ENCODE data around the gene ADGRF5. TPM values are rescaled to one million over a fixed set of nuclear protein-coding genes. Genes with fewer than 3 reads are reported as not detected.

The ADGRF5 gene
- total RNA-seq, 2 experiments from 2014 or later = not detected

DNA sequence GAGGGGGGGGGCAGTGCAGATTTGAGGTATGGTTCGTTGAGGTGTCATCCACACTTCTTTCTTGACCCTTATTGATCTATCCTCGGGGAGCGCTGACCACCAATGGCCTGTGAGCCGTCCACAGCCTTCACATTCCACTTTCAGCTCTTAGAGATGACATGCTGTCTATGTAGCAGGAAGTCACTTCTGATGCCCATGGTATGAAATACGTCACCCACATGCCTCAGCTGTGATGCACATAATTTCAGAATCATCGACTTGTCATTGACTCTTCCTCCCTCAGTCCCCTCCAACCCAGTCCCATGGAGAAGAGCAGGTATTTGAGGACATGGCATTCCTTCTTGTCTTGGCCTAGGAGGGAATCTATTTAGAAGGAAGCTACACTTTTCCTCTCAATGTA lies 4.7 kb upstream of the ADGRF5 start:
- no peak overlapping the region for H3K27ac Mint-ChIP-seq
- no peaks in the 10 kb centered on the region for H3K9me3 Mint-ChIP-seq
- ChIA-PET POLR2A (no interaction called here), CTCF (no interaction called here)
- intact Hi-C loops (cut with micrococcal nuclease) = no loop called here
- H3K27me3 Mint-ChIP-seq = peaks cover 3% of the 10 kb centered on the region
- H3K36me3 Mint-ChIP-seq = no peaks in the 10 kb centered on the region
- no peak for DNase-seq
- H3K4me1 Mint-ChIP-seq (ENCODE audit: low read depth) = no peaks in the 10 kb centered on the region
- no peak overlapping the region for H3K4me3 Mint-ChIP-seq

DNA sequence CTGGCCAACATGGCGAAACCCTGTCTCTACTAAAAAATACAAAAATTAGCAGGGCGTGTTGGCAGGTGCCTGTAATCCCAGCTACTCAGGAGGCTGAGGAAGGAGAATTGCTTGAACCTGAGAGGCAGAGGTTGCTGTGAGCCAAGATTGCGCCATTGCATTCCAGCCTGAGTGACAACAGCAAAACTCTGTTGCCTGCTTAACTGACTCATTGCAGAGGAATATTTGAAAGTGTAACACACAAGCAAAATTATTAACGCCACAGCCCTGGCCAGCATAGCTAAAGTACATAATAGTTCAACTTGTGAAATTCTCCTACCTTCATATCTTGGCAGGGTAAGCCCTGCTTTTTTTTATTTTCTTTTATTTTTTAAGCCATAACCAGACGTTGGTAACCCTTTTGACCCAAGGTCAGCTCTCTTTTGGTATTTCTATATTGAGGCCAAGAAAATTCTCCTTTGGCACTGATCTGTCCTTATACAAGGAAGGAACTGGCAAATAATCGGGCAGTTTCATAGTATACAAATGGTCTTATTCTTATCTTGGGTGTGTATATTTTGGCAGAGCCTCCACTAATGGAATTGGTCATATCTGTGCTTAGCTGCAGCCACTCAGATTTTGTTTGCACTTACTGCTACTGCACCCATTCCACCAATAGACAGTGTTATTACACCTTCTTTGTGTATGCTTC lies 4.0 kb upstream of the ADGRF5 start:
- H3K9me3 Mint-ChIP-seq = no peaks in the 10 kb centered on the region
- H3K36me3 Mint-ChIP-seq = no peaks in the 10 kb centered on the region

DNA sequence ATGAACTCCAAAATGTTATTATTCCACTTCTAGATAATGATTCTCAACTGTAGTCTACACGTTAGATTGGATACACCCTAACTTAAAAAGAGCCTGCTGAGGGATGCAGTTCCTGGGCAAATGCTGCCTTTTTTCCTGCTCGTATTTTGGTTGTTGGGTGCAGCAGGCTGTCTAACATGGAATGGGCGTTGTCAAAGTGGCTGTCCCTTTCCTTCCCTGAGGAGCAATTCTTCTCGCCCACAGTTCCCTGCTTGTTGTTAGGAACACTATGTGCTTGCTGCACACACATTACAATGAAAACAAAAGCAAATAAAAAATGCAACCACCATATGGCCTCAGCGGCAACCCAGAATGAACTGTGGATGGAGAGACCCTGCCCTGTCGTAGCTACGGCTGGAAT lies 1.7 kb upstream of the ADGRF5 start:
- Mint-ChIP-seq H3K9me3 (no peaks in the 10 kb centered on the region), H3K36me3 (no peaks in the 10 kb centered on the region), H3K27me3 (peaks cover 2% of the 10 kb centered on the region), H3K4me3 (no peak overlapping the region), H3K4me1 (ENCODE audit: low read depth) (no peaks in the 10 kb centered on the region), H3K27ac (no peak overlapping the region)
- ChIA-PET CTCF (no interaction called here), POLR2A (no interaction called here)
- no peak for DNase-seq
- intact Hi-C loops (cut with micrococcal nuclease) = no loop called here

More for the DNA sequence above, 4.0 kb upstream of the ADGRF5 start:
- peaks cover 2% of the 10 kb centered on the region for H3K27me3 Mint-ChIP-seq
- no peaks in the 10 kb centered on the region for H3K4me1 Mint-ChIP-seq (ENCODE audit: low read depth)
- intact Hi-C loops (cut with micrococcal nuclease) = no loop called here
- no peak for DNase-seq
- no peak overlapping the region for H3K27ac Mint-ChIP-seq
- CTCF ChIA-PET = no interaction called here
- no peak overlapping the region for H3K4me3 Mint-ChIP-seq
- POLR2A ChIA-PET = no interaction called here

DNA sequence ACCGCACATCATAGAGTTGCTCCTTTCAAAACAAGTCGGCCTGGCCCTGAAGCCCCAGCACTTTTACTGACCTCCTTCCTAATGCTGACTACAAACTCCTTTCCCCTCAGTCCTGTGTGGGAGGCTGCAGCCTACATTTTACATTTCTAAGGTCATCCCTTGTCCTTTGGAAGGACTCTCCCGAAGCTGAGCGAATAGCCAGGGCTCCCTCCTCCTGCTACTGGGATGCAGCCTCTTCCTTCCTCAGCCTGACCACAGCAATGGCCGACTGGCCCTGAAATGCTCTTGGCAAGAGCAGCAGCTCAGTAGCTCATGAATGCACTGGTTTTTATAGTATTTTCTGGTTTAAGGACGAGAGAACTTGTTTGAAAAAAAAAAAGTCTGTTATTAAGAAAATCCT lies 679 bp downstream of the ADGRF5 start:
- CTCF ChIA-PET = no interaction called here
- intact Hi-C loops (cut with micrococcal nuclease) = no loop called here
- POLR2A ChIA-PET = no interaction called here
- no peak for DNase-seq
- H3K36me3 Mint-ChIP-seq = no peaks in the 10 kb centered on the region
- no peaks in the 10 kb centered on the region for H3K4me1 Mint-ChIP-seq (ENCODE audit: low read depth)
- no peaks in the 10 kb centered on the region for H3K9me3 Mint-ChIP-seq
- no peak overlapping the region for H3K4me3 Mint-ChIP-seq
- no peak overlapping the region for H3K27ac Mint-ChIP-seq
- peaks cover 2% of the 10 kb centered on the region for H3K27me3 Mint-ChIP-seq

DNA sequence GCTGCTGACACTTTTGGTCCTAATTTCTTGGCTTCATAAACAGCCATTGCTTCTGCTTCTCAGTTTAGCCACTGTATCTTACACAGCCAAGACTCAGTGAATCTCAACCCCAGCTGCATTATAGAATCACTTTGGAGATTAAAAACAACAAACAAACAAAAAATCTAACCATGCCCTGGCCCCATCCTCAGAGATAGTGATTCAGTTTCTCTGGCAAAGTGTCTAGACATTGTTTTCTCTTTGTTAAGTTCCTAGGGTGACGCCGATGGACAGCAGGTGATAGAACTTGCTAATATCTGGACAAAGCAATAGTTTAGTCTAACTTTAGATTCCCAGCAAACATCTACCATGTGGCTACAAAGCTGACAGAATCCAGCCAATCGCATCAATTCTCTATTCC lies 2.9 kb downstream of the ADGRF5 start:
- Mint-ChIP-seq H3K27me3 (no peaks in the 10 kb centered on the region), H3K4me3 (no peak overlapping the region), H3K36me3 (no peaks in the 10 kb centered on the region), H3K27ac (no peak overlapping the region), H3K9me3 (no peaks in the 10 kb centered on the region), H3K4me1 (ENCODE audit: low read depth) (no peaks in the 10 kb centered on the region)
- no peak for DNase-seq
- intact Hi-C loops (cut with micrococcal nuclease) = no loop called here
- ChIA-PET POLR2A (no interaction called here), CTCF (no interaction called here)

DNA sequence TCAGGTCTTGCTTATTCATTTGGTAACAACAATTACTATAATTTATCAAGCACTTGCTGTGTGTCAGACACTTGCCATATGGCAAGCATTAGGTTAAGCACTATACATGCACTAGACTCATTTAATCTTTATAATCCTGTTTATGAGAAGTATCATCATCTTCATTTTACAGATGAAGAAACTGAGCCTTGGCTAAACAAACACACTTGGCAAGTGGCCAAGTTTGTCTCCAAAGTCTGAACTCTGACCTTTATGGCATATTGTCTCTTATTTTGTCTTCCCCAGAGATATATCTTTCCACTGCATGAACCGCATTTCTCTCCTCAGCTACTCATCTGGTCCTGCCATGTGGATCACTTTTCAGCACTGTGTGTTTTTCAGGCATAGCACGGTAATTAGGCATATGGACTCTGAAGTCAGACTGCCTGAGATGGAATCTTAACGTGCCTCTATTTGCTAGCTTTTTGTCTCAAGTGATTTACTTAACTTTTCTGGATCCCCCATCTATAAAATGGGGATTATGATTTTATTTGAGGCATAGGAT lies 4.7 kb downstream of the ADGRF5 start:
- Mint-ChIP-seq H3K27ac (no peak overlapping the region), H3K4me3 (no peak overlapping the region), H3K27me3 (no peaks in the 10 kb centered on the region), H3K9me3 (no peaks in the 10 kb centered on the region), H3K4me1 (ENCODE audit: low read depth) (no peaks in the 10 kb centered on the region), H3K36me3 (no peaks in the 10 kb centered on the region)
- ChIA-PET POLR2A (no interaction called here), CTCF (no interaction called here)
- intact Hi-C loops (cut with micrococcal nuclease) = no loop called here
- no peak for DNase-seq

DNA sequence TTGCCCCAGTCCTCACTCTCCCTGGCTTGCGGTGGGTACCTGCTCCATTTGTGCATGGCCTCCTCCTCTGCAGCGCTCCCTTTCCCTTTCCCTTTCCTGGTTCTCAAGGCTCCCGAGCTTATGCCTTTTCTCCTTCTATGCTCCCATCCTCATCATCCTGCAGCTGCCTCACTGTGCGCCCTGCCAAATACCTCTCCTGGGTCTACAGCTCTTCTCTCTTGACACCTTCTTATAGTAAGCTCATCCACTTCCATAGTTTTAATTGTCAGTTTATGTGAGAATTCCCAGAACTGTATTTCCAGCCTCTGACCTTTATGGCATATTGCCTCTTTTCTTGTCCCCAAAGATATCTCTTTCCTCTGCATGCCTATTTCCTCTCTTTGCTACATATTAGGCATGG lies 5.9 kb downstream of the ADGRF5 start:
- no peak overlapping the region for H3K27ac Mint-ChIP-seq
- ChIA-PET CTCF (no interaction called here), POLR2A (no interaction called here)
- H3K27me3 Mint-ChIP-seq = no peaks in the 10 kb centered on the region
- no peaks in the 10 kb centered on the region for H3K9me3 Mint-ChIP-seq
- no peak overlapping the region for H3K4me3 Mint-ChIP-seq
- no peaks in the 10 kb centered on the region for H3K4me1 Mint-ChIP-seq (ENCODE audit: low read depth)
- DNase-seq = no peak
- no peaks in the 10 kb centered on the region for H3K36me3 Mint-ChIP-seq
- intact Hi-C loops (cut with micrococcal nuclease) = no loop called here

DNA sequence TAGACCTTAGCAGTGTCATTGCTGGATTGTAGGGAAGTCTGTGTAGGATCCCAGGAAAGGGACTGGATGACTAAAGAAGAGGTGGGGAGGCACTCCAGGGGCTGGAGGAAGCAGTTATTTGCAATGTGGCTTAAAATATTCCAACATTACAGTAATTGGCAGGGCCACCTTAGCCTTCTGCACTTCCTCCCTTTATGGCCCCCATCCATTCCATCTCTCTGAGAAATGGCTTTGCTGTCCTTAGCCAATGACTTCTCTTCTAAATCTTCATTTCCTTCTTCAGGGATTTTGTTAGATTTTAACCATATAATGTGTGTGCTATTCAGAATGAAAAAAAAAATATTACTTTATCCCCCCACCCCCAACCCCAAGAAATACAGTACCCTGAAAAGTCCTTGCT lies 6.4 kb downstream of the ADGRF5 start:
- no peak for DNase-seq
- Mint-ChIP-seq H3K36me3 (no peaks in the 10 kb centered on the region), H3K4me3 (no peak overlapping the region), H3K9me3 (no peaks in the 10 kb centered on the region), H3K4me1 (ENCODE audit: low read depth) (no peaks in the 10 kb centered on the region), H3K27me3 (no peaks in the 10 kb centered on the region), H3K27ac (no peak overlapping the region)
- POLR2A ChIA-PET = no interaction called here
- intact Hi-C loops (cut with micrococcal nuclease) = no loop called here
- CTCF ChIA-PET = no interaction called here

DNA sequence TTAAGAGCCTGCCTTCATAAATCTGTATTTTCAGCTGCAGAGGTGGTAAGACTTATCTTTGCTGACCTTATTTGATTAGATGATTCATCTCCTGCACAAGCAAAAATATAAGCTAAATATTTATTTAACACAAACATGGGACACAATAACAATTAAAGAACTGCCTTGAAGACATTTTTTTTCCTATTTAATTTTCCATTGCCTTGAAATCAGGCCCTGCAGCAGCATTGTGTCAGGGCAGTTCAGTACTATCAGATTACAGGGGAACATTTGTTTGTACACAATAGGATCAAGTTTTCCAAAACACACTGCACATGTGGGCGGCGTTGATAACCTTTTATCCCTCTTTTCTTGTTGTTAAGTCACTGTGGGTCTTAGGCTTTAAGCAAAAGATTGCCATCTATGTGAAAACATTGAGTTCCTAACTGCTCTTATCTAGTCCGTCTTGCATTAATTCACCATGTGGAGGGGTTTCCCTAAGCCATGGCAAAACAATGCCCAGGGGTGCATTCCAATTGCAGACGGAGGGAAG lies 7.4 kb downstream of the ADGRF5 start:
- ChIA-PET POLR2A (no interaction called here), CTCF (no interaction called here)
- Mint-ChIP-seq H3K27ac (no peak overlapping the region), H3K4me1 (ENCODE audit: low read depth) (no peaks in the 10 kb centered on the region), H3K36me3 (no peaks in the 10 kb centered on the region), H3K27me3 (no peaks in the 10 kb centered on the region), H3K9me3 (no peaks in the 10 kb centered on the region), H3K4me3 (no peak overlapping the region)
- intact Hi-C loops (cut with micrococcal nuclease) = no loop called here
- no peak for DNase-seq

DNA sequence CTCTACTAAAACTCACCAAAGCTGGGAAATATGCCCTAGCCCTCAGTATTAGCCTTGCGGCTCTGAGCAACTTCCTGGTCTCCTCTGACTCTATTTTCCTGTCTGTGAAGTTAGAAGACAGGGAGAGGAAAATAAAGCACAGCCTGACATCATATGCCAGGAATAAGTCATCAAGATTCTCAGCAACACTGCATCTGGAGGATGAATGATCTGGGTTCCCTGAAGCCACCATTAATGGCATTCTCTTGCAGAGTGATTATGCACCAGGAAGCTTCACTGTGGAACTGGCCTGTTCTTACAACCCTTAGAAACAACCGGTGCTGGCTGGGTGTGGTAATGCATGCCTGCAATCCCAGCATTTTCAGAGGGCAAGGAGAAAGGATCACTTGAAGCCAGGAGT lies 12.4 kb downstream of the ADGRF5 start:
- intact Hi-C loops (cut with micrococcal nuclease) = no loop called here
- no peak for DNase-seq
- no peaks in the 10 kb centered on the region for H3K9me3 Mint-ChIP-seq
- no peaks in the 10 kb centered on the region for H3K36me3 Mint-ChIP-seq
- H3K27ac Mint-ChIP-seq = no peak overlapping the region
- H3K4me1 Mint-ChIP-seq (ENCODE audit: low read depth) = no peaks in the 10 kb centered on the region
- H3K4me3 Mint-ChIP-seq = no peak overlapping the region
- no peaks in the 10 kb centered on the region for H3K27me3 Mint-ChIP-seq
- POLR2A ChIA-PET = no interaction called here
- CTCF ChIA-PET = no interaction called here

DNA sequence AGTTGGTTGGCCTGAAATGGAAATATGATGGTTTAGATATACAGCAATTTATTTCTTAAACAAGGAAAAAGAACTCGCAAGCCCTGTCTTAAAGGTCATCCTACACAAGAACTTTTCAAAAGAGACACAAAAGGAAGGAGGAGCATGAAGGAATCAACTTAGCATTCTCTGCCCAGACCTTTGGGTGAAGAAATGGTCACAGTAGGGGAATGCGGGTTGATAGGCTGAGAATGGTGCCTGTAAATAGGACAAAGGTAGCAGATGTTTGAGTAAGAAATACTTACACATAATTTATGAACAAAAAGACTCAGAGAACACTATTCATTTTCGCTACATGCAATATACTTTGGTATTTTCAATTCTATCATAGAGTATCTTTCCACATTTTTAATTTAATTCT lies 15.0 kb downstream of the ADGRF5 start:
- intact Hi-C loops (cut with micrococcal nuclease) = no loop called here
- H3K27ac Mint-ChIP-seq = no peak overlapping the region
- no peak overlapping the region for H3K4me3 Mint-ChIP-seq
- no peaks in the 10 kb centered on the region for H3K36me3 Mint-ChIP-seq
- no peaks in the 10 kb centered on the region for H3K9me3 Mint-ChIP-seq
- peaks cover 1% of the 10 kb centered on the region for H3K27me3 Mint-ChIP-seq
- POLR2A ChIA-PET = no interaction called here
- DNase-seq = no peak
- CTCF ChIA-PET = no interaction called here
- H3K4me1 Mint-ChIP-seq (ENCODE audit: low read depth) = no peaks in the 10 kb centered on the region

DNA sequence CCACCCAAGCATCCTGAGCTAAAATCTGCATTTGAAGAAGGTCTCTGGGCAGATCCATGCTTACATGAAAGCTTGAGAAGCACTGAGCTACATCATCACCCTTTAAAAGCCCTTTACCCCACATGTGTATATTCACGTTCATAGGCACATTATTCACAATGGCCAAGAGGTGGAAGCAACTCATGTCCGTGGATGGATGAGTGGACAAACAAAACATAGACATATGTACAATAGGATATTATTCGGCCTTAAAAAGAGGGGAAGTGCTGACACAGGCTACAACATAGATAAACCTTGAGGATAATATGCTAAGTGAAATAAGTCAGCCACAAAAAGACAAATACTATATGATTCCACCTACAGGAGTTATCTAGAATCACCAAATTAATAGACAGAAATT lies 17.6 kb downstream of the ADGRF5 start:
- Mint-ChIP-seq H3K4me3 (no peak overlapping the region), H3K36me3 (no peaks in the 10 kb centered on the region), H3K4me1 (ENCODE audit: low read depth) (no peaks in the 10 kb centered on the region), H3K9me3 (no peaks in the 10 kb centered on the region), H3K27me3 (peaks cover 3% of the 10 kb centered on the region), H3K27ac (no peak overlapping the region)
- intact Hi-C loops (cut with micrococcal nuclease) = no loop called here
- CTCF ChIA-PET = no interaction called here
- DNase-seq = no peak
- POLR2A ChIA-PET = no interaction called here

DNA sequence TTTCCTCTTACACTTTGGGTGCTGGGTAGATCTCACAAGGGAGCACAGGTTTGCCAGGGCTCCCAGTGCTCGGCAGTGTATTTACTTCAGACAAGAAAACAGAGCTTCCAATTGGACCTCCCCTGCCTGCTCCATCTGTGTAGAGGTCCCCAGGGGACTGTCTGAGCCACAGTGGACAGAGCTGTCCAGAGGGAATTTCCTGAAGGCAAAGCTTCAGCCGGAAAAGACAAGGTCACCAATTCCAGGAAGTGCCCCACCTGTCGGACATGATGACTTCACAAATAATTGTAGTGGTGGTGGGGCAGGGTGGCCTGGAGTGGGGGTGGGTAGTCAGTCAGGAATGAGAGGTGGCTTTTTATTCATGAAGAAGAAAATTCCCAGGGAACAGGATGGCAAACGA lies 18.6 kb downstream of the ADGRF5 start:
- Mint-ChIP-seq H3K36me3 (no peaks in the 10 kb centered on the region), H3K27me3 (peaks cover 5% of the 10 kb centered on the region), H3K4me1 (ENCODE audit: low read depth) (no peaks in the 10 kb centered on the region), H3K27ac (no peak overlapping the region), H3K9me3 (no peaks in the 10 kb centered on the region), H3K4me3 (no peak overlapping the region)
- ChIA-PET POLR2A (no interaction called here), CTCF (no interaction called here)
- DNase-seq = no peak
- intact Hi-C loops (cut with micrococcal nuclease) = no loop called here
